Stimulated activated CD4-positive, alpha-beta T cell treated with anti-CD3 and anti-CD28 coated beads, Interleukin-2, amount 100 ng/mL, for 24 hours (primary cell): ENCODE data around the gene IQCE.
A peak's percentile ranks its signal among the peaks of the same experiment; 100 is the strongest.
"Not testable (repeated sequence)": the region's sequence is repeated elsewhere in the genome, so short reads cannot be mapped to it uniquely, and the experiment has no call there.

ENCODE experiments used
- DNase-seq, 2 donors: peaks; one replicate each; pipeline ENCODE4 v3.0.0-alpha.2; 2020

IQCE gene

DNA sequence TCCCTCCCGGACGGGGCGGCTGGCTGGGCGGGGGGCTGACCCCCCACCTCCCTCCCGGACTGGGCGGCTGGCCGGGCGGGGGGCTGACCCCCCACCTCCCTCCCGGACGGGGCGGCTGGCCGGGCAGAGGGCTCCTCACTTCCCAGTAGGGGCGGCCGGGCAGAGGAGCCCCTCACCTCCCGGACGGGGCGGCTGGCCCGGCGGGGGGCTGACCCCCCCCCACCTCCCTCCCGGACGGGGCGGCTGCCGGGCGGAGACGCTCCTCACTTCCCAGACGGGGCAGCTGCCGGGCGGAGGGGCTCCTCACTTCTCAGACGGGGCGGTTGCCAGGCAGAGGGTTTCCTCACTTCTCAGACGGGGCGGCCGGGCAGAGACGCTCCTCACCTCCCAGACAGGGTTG is 24.6 kb upstream of the IQCE start:
- DNase-seq: not testable (repeated sequence)

DNA sequence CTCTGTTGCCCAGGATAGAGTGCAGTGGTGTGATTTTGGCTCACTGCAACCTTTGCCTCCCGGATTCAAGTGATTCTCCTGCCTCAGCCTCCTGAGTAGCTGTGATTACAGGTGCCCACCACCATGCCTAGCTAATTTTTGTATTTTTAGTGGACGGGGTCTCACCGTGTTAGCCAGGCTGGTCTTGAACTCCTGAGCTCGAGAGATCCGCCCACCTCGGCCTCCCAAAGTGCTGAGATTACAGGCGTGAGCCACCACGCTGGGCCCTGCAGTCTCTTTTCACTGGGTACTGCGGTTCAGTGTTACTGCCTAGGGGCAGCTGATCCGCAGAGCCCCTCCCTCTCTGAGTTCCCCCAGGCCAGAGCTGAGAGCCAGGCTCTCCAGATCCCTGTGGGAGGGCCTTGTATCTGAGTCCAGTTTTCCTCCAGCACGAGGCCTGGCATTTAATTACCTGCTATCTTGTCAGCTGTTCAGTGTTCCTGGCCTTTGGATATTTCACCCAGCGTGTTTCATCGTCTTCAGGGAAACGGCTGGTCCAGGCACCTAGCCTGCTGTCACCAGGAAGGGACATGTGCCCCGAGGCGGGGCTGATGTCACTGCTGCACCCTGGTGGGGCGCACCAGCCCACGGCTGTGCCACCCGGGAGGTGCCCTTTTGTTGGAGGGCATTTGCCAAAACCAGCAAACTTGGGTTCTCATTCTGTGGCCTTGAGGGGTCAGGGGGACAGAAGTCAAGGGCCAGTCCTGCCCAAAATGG is 22.7 kb upstream of the IQCE start:
- DNase-seq: not testable (repeated sequence)

DNA sequence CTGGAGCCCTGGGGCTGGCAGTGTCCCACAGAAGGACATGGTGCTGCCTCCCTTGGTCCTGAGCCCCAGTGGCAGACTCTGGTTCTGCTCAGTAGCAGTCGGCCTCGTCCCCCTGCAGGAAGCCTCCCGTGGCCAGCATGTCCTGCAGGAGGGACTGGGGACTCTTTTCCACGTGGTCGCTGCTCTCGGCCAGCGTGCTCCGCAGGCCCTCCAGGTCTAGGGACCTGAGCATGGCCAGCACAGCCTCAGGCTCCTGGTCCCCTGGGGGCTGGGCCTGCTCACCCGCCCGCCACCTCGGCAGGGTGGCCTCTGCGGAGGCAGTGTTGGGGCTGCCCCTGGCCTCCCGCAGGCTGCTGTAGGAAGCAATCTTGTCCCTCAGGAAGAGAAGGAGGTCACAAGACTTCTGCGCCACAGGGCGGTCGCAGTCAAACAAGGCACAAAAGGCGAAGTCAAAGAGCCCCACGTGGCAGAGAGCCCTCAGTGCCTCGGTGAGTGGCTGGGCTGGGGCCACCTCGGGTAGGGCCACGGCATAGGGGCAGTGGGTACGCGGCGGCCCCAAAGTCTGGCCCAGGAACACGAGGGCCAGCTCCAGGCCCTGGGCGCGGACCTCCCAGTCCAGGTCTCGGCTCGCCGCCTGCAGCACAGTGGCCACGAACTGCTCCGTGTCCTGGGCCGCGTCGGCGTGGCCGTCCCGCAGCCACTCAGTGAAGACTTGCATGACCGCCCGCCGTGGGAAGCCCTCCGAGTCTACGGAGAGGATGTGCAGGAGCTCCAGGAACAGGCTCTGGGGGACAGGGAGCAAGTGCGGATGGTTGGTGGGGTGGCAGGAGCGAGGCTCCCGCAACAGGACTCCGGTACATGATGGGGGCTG is 20.6 kb upstream of the IQCE start:
- DNase-seq: no peak

DNA sequence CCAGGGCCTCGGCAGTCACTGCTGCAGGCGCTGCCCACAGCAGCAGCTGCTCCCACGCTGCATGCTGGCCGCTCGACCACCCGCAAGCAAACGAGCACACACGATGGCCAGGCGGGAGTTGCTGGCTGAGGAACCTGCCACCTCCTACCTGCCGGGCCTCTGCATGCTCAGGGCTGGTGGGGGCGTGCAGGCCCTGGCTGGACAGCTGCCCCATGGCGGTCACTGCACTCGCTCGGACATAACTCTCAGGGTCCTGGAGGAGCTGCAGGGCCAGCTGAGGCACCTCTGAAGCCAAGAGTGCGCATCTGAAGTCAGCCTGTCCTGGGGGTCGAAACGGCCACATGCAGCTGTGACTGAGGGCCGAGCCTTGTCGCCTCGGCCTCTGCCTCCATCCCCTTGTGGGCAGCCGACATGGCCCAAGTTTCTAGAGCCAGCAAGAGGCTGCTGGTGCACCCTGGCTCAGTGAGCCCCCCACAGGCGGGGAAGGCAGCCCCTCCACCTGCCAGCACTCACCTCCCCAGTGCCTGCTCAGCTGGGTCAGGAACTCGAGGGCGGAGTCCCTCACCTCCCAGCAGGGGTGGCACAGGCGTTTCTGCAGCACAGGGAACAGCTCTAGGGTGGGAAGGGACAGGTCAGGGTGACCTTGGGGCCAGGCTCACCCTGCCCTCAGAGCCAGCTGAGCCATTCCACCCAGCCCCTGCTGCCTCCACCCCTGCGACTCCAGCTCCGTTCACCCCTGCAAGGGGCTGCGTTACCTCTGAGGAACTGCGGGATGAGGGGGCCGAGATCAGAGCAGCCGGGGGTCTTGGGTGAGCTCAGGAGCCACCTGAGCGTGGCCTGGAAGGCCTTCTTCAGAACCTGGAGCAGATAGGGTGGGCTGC is 19.5 kb upstream of the IQCE start:
- no peak for DNase-seq

DNA sequence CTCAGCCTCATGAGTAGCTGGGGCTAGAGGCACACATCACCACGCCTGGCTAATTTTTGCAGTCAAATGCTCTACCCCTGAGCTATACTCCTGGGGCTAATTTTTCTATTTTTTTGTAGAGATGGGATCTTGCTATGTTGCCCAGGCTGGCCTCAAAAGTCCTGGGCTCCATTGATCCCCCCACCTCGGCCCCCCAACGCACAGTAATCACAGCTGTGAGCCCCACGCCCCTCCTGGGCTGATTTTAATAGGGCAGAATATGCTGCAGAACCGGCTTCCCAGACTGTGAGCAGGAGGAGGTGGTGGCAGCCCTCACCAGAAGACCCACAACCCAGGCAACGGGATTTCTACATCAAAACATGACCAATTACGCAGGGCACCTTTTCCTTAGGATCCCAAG is 18.6 kb upstream of the IQCE start:
- no peak for DNase-seq

DNA sequence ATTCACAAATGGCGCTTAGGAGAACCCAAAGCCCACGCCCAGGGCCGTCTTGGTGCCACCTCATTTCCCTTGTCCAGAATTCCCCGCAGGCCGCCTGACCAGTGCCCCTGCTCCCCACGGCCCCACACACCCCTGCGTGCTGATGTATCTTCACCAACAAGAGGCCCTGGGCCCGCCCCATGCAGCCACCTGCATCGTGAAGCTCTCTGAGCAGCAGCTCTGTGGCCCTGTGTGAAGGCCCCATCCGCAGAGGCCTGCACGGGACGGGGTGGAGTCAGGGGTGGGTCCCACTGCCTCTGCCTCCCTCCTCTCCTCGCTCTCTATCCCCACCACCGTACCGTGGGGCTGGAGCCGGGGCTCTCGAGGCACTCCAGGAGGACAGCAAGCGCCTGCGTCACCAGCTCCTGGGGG is 18.1 kb upstream of the IQCE start:
- DNase-seq: no peak

DNA sequence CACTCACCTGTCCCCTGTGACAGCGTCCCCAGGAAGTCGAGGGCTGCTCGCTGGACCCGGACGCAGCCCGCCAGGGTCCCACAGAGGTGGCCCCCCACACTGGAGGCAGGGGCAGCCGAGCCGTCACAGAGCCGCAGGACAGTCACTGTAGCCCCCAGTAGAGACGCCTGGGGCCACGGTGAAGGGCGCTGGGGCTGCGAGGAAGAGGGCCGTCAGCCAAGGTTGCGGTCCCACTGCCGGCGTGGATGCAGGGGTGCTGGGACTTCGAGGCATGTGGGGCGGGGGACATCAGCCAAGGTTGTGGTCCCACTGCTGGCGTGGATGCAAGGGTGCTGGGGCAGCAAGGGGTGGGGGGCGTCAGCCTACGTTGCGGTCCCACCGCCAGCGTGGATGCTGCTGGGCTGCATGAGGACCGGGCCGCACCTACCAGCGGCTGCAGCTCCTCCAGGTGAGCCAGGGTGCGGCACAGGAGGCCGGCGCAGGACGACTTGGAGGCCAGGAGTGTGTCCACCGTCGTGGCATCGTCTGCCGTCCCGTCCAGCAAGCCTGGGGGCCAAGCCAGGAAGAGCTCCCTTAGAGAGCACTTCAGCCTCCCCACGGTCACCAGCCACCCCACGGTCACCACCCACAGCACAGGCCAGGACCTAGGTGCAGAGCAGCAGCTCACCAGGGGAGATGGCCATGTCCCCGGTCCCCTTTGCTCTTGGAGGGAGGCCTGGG is 17.3 kb upstream of the IQCE start:
- no peak for DNase-seq

DNA sequence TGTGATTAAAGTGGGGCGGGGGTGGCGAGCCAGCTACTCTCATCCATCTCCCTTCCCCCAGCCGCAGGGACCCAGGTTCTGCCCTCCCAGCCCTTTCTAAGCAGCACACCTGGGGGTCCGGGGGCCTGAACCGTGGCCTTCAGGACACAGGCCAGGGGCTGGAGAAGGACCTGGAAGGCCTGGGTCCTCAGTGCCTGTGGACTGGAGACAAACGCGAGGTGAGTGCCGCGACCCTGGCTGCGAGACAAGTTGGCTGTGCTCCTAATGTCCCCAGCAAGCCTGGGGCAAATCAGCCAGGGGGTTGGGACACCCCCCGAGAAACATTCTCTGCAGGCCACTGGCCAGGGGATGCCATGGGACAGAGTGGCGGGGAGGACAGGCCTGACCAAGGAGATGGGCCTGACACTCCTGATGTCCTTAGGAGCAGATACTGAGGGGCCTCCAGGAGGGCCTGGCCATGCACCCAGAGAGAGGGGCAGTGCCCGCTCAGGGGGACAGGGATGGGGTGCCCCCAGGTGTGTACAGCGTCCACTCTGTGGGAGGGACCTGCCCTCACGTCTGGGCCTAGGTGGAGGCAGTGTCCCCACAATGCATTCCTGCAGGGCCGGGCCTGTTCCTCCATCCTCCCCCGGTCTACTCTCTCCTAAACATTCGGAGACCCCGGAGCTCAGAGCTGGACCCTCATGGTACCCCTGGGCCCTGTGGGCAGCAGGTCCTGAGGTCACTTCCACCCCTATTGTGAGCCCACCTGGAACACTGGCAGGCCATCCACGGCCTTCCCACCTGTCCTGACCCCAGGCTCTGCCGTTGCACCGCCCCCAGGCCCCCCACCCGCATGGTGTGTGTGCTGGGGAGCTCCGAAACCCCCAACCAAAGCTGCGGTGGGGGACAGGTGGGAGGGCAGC is 16.5 kb upstream of the IQCE start:
- DNase-seq: no peak

DNA sequence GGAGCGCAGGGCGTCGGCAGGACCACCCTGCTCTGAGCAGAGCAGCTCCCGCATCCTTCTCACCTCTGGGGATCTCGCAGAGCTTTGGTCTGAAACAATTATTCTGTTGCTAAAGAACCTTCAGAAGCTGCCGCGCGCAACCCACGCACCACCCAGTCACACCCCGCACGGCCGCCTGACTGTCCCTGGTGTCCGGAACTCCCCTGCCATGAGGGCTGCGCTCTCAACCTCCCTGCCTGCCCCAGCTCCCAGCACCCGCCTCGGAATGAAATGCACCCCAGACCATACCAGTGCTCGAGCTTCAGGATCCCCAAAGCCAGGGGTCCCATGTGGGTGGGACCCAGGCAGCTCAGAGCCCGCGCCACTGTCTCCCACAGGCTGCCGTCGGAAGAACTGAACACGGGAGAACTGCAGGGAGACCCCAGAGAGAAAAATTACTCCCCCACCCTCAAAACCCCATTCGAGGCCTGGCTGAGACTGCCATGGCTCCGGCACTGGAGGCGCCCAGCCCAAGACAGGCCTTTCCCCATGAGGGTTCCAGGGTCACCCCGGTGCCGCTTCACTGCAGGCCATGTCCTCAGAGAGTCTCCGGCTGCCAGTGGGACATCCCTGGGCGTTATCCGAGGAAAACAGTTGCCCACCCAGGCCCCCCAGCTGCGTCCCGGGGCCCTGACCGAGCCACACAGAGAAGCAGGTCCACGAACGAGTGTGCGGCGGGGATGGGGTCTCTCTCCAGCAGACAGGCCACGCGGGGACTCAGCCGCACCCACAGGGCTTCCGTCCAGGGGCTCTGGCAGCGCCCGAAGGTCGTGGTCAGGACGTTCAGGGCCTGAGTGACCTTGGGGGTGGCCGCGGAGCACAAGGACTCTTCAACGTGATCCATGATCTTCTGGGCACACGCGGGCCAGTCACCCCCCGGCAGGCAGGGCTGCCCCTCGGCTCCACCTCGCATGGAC is 15.6 kb upstream of the IQCE start:
- no peak for DNase-seq

DNA sequence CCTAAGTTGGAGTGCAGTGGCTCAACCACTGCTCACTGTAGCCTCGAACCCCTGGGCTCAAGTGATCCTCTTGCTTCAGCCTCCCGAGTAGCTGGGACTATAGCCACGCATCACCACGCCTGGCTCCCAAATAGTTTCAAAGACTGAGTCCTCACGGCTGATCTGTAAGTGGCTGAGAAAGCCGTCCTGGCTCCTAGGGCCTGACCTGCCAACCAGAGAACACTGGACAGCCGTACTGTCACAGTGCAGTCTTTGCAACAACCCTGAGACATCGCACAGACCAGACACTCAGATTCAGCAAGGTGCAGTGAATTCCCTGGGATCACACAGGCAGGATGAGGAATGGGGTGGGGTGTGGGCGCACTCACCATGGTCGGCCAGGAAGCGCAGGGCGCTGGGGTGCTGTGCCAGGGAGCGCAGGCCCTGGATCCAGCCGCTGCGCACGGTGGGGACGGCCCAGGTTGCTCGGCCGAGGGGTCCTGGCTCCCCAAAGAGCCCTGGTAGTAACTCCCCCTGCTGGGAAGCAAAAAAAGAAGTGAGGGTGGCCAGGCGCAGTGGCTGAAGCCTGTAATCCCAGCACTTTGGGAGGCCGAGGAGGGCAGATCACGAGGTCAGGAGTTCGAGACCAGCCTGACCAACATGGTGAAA is 14.1 kb upstream of the IQCE start:
- no peak for DNase-seq

DNA sequence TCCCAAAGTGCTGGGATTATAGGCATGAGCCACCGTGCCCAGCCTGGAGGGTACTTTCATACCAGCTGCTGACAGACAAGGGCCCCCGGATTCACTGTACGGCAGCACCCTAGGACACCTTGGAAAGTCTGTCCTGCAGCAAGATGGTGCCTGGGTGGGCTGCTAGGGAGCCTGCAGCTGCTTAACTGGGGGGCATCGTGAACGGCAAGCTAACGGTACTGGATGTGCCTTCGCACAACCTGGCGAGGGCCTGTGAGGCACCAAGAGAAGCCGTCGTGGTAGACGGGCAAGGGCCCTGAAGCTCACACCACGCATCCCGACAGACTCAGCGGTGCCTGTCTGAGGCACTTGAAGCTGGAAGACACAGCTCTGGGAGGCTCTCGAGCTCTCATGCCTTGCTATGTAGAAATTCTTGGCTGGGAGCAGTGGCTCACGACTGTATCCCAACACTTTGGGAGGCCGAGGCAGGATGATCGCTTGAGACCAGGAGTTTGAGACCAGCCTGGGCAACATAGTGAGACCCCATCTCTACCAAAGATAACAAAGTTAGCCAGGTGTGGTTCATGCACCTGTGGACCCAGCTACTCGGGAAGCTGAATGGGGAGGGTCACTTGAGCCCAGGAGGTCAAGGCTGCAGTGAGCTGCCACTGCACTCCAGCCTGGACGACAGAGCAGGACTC is 12.9 kb upstream of the IQCE start:
- no peak for DNase-seq

DNA sequence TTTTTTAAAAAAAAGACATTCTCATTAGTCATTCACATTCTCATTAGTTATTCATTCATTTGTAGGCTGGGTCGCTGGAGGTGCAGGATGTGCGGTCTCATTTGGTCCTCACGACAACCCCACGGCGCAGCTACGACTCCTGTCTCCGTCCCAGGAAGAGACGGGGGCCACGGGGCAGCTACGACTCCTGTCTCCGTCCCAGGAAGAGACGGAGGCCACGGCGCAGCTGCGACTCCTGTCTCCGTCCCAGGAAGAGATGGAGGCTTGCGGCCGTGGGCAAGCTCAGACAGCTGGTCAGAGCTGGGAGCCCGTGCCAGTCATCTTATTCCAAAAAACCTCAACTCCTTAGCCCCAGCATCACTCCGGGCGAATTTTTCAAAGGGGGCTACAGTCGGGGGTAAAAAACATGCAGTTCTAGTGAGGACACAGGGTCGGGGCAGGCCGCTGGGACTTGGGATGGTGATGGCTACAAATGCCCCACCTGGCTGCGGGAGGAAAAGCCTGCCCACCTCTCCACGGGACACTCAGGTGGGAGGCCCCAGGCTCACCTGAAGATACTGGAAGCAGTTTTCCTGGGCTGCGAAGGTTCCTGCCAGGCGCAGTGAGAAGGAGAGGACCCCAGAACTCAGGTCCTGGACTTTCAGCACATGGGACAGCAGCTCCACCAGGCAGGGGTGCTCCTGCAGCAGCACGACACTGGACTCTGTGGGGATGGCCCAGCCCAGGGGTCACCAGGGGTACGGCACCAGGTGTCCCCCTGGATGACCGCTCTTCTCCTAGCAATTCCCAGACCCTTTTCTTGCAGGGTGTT is 11.8 kb upstream of the IQCE start:
- DNase-seq: no peak

DNA sequence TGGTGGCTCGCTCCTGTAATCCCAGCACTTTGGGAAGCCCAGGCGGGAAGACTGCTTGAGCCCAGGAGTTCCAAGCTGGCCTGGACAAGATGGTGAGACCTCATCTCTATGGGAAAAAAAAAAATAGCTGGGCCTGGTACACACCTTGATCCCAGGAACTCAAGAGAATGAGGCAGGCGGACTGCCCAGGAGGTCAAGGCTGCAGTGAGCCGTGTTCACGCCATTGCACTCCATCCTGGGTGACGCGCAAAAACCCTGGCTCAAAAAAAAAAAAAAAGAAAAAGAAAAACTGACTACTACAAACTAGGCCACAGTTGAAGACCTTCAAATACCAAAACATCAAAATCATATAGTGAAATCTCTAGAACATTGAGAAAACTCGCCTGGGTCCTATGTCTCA is 7.4 kb upstream of the IQCE start:
- no peak for DNase-seq

DNA sequence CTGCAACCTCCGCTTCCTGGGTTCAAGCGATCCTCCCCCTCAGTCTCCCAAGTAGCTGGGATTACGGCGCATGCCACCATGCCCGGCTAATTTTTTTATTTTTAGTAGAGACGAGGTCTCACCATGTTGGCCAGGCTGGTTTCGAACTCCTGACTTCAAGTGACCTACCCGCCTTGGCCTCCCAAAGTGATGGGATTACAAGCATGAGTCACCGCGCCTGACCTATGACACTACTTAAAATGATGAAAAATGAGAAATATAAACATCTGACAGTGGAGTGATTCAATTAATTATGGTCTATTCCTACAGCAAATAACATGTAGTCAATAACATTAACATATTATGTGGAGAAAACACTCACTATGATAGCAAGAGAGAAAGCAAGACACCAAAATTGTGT is 5.7 kb upstream of the IQCE start:
- no peak for DNase-seq

DNA sequence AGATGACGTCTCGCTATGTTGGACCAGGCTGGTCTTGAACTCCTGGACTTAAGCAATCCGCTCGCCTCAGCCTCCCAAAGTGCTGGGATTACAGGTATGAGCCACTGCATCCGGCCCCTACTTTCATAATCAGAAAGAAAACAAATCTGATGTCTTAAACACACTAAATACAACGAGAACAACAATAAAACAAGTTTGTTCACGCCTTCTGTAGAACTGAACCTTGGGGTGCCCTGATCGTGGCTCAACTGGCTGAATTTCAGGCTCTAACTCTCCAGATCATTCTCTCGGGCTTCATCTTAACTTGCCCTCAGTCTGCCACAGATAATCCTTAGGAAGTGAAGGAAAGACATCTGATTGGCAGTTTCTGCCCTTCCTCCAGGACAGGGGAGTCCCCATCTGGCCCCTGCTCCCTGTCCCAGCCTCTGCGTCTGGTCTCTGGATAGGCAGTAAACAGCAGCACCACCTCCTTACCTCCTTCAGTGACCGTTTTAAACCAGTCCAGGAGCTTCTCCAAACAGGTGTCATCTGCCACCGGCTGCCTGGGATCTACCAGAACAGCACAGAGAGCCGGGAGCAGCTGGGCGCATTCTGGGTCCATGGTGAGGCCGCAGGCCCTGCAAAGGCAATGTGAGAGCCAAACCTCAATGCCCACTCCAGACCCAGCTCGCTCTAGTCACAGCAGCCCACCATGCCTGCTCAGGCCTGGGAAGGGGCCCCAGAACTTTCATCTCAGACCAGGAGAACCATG is 4.8 kb upstream of the IQCE start:
- no peak for DNase-seq

DNA sequence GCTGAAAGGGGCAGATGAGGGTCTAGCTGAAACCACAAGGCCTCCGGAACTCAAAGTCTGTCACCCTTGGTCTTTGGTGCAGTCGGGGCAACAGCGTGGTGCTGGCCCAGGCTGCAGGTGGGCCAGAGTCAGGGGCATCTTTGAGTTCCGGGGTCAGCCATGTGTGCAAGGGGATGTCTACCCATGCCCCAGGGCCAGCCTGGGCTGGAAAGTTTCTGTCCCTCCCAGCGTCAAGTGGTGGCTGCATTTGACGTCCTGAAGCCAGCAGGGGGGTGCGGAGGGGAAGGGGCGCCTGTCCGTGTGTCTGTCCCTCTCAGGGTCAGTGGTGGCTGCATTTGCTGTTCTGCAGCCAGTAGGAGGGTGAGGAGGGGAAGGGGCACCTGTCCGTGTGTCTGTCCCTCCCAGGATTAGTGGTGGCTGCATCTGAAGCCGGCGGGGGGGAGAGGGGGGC is 4.1 kb upstream of the IQCE start:
- DNase-seq: peak in 1 of 2 donors; percentile 17
